A673 (cell line): Measurements from ENCODE around the gene MPV17. TPM values are rescaled to one million over a fixed set of nuclear protein-coding genes. Genes with fewer than 3 reads are reported as not detected.

Source experiments
- BruUV-seq: library from RNA; stranded (reverse); fragments of 400-500 nt; replicated peaks from 2 replicates; lab custom pipeline; 2021; lab: Mats Ljungman, UMichigan
- CTCF ChIA-PET: fragments of 300-600 bp; sonication (Branson Sonifier 250); formaldehyde crosslinking; loops from one replicate; lab custom pipeline; 2022; ENCODE audit warnings: antibody characterized with exemption; lab: Charles Lee
- POLR2A ChIA-PET: fragments of 300-600 bp; sonication (Branson Sonifier 250); formaldehyde crosslinking; loops from one replicate; lab custom pipeline; 2022; ENCODE audit warnings: antibody characterized with exemption; ENCODE audit not compliant: low non-redundant PET; lab: Charles Lee
- DNase-seq: peaks from one replicate; pipeline ENCODE4 v3.0.0-alpha.2; 2015; ENCODE audit warnings: low spot score
- H3K27ac ChIP-seq: fragments of 200-600 bp; sonication (generic); 2 replicates; pipeline ENCODE4 v1.5.1; 2016; ENCODE audit warnings: mixed run types, low read depth, mild to moderate bottlenecking, mixed read lengths, antibody characterized with exemption, low read length; ENCODE audit not compliant: poor library complexity, severe bottlenecking
- H3K27me3 ChIP-seq: fragments of 200-600 bp; sonication (generic); replicated peaks from 2 replicates; pipeline ENCODE4 v1.6.1; 2017; ENCODE audit warnings: mixed run types, low read depth, mild to moderate bottlenecking, mixed read lengths, antibody characterized with exemption, low read length; ENCODE audit not compliant: insufficient read depth, poor library complexity
- H3K36me3 ChIP-seq: fragments of 200-600 bp; sonication (generic); 2 replicates; pipeline ENCODE4 v1.6.1; 2016; ENCODE audit warnings: mixed run types, mild to moderate bottlenecking, mixed read lengths, antibody characterized with exemption, low read length; ENCODE audit not compliant: insufficient read depth, poor library complexity, severe bottlenecking
- H3K4me1 ChIP-seq: fragments of 200-600 bp; sonication (generic); 2 replicates; pipeline ENCODE4 v1.6.1; 2017; ENCODE audit warnings: mixed run types, mild to moderate bottlenecking, mixed read lengths, antibody characterized with exemption, low read length; ENCODE audit not compliant: insufficient read depth, poor library complexity, severe bottlenecking
- H3K4me3 ChIP-seq: fragments of 200-600 bp; sonication (generic); 2 replicates; pipeline ENCODE4 v1.5.1; 2016; ENCODE audit warnings: low read depth, mixed run types, mild to moderate bottlenecking, mixed read lengths, low read length; ENCODE audit not compliant: poor library complexity, severe bottlenecking
- H3K9me3 ChIP-seq: fragments of 200-600 bp; sonication (generic); 2 replicates; pipeline ENCODE4 v1.6.1; 2016; ENCODE audit warnings: mixed run types, low read depth, mild to moderate bottlenecking, mixed read lengths, antibody characterized with exemption, low read length; ENCODE audit not compliant: poor library complexity, severe bottlenecking
- CTCF ChIP-seq: fragments of 300-800, 200-600 bp; sonication (generic); conservative IDR thresholded peaks from 2 replicates; pipeline ENCODE4 v1.5.1; 2017; ENCODE audit warnings: low read depth, mild to moderate bottlenecking, antibody characterized with exemption, low read length, moderate library complexity, mixed read lengths
- EZH2 ChIP-seq: fragments of 200-600 bp; sonication (generic); IDR thresholded peaks from 2 replicates; pipeline ENCODE4 v1.6.1; 2017; ENCODE audit warnings: borderline replicate concordance, low read depth, mild to moderate bottlenecking, mixed read lengths, antibody characterized with exemption, low read length; ENCODE audit not compliant: poor library complexity, severe bottlenecking
- intact Hi-C: fragments of 100-400 bp; cut with micrococcal nuclease; formaldehyde crosslinking; loops from one replicate; pipeline ENCODE4 v1.10.0; 2022; ENCODE audit not compliant: unreplicated experiment
- total RNA-seq: library from RNA; stranded (reverse); gene quantifications from 2 replicates; pipeline ENCODE4 v1.2.3, GENCODE V29; 2021

MPV17 gene
- total RNA-seq, 1 experiment from 2014 or later: 66.3 TPM

- intact Hi-C loops: no loop called here
- BruUV-seq: no TSS peak
- no peaks in the 10 kb centered on the region for H3K27me3 ChIP-seq
- DNase-seq: no peak
- no peak overlapping the region for H3K27ac ChIP-seq
- ChIA-PET CTCF (interaction anchor here (0.7 to 0.8 kb wide), 2 partner anchors 11 to 41 kb away, joined by 3 read pairs; no protein-coding TSS in a partner anchor), POLR2A (no interaction called here)
- no peaks in the 10 kb centered on the region for H3K36me3 ChIP-seq
- no peak overlapping the region for H3K4me3 ChIP-seq
- H3K4me1 ChIP-seq: no peaks in the 10 kb centered on the region
- TF ChIP-seq EZH2 (no peak), CTCF (no peak)
- H3K9me3 ChIP-seq: no peaks in the 10 kb centered on the region
Observed at GRCh38 chr2:27313882-27314645, 8.8 kb downstream of the MPV17 start.

GRCh38 chr2:27312152-27312551 lies 10.7 kb downstream of the MPV17 start:
- Histone ChIP-seq H3K4me3 (no peak overlapping the region), H3K4me1 (peaks cover 8% of the 10 kb centered on the region), H3K9me3 (no peaks in the 10 kb centered on the region), H3K27ac (no peak overlapping the region), H3K27me3 (peaks cover 13% of the 10 kb centered on the region), H3K36me3 (no peaks in the 10 kb centered on the region)
- no peak for TF ChIP-seq EZH2
- no peak for TF ChIP-seq CTCF
- no TSS peak for BruUV-seq
- DNase-seq: no peak
- ChIA-PET POLR2A (no interaction called here), CTCF (no interaction called here)
- intact Hi-C loops: no loop called here

DNA sequence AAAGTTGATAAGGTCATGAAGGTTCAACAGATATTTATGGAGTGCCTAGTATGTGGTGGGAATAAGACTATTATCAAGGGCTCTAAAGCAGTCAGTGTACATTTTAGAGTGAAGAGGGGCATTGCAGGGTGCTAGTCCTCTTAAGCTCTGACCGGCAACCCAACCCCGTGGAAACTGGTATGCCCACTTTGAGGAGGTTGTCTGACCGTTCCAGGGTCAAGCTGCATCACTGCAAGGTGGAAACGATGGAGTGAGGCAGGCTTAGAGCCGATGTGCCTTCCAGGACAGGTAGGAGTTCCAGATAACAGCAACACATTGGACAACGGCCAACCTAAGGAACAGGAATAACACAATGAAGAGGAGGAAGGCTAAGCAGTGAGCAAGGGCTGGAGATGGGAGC lies 13.2 kb downstream of the MPV17 start:
- intact Hi-C loops: no loop called here
- H3K27ac ChIP-seq: no peak overlapping the region
- peaks cover 15% of the 10 kb centered on the region for H3K4me1 ChIP-seq
- H3K4me3 ChIP-seq: no peak overlapping the region
- TF ChIP-seq CTCF: no peak
- no peak for TF ChIP-seq EZH2
- DNase-seq: no peak
- POLR2A ChIA-PET: no interaction called here
- BruUV-seq: TSS peak; percentile 59
- peaks cover 23% of the 10 kb centered on the region for H3K27me3 ChIP-seq
- CTCF ChIA-PET: interaction anchor here (0.7 kb wide), 1 partner anchor 45 kb away, joined by 3 read pairs; no protein-coding TSS in a partner anchor
- H3K36me3 ChIP-seq: no peaks in the 10 kb centered on the region
- no peaks in the 10 kb centered on the region for H3K9me3 ChIP-seq
